ENCODE results near the gene SERPINB12.

SERPINB12 gene

GRCh38 chr18:63604791-63605567 lies 62.8 kb downstream of the SERPINB12 start:
- no peak for FAIRE-seq

GRCh38 chr18:63606526-63606925 lies 64.4 kb downstream of the SERPINB12 start:
- no peak for FAIRE-seq

- FAIRE-seq = no peak
Observed at GRCh38 chr18:63613420-63613819, 71.3 kb downstream of the SERPINB12 start.

GRCh38 chr18:63617049-63617914 lies 75.1 kb downstream of the SERPINB12 start:
- FAIRE-seq = peak; percentile 95

- no peak for FAIRE-seq
Observed at GRCh38 chr18:63617915-63618234, 75.7 kb downstream of the SERPINB12 start.

Measured in endometrium (tissue), 2 donors.